HG02970 (cell line): Measurements from ENCODE around the gene MAGI1.

Source experiments
- ATAC-seq: cut with Tn5 transposase; IDR thresholded peaks from one replicate; pipeline ENCODE4 v1.9.1; 2021; ENCODE audit warnings: mild to moderate bottlenecking, moderate library complexity, moderate number of reproducible peaks; ENCODE audit not compliant: unreplicated experiment, low FRiP score

MAGI1 gene

GRCh38 chr3:65659396-65659795, 379.3 kb downstream of the MAGI1 start:
- no peak for ATAC-seq

- ATAC-seq, result no peak
Measured at GRCh38 chr3:65658401-65658800, 380.3 kb downstream of the MAGI1 start.

- no peak for ATAC-seq
Measured at GRCh38 chr3:65655061-65655460, 383.7 kb downstream of the MAGI1 start.

GRCh38 chr3:65653731-65654130, 385.0 kb downstream of the MAGI1 start:
- ATAC-seq, result no peak

GRCh38 chr3:65650247-65650646, 388.5 kb downstream of the MAGI1 start:
- no peak for ATAC-seq

- ATAC-seq, result no peak
Measured at GRCh38 chr3:65647369-65647768, 391.3 kb downstream of the MAGI1 start.

GRCh38 chr3:65642883-65643282, 395.8 kb downstream of the MAGI1 start:
- ATAC-seq, result no peak

- ATAC-seq, result no peak
Measured at GRCh38 chr3:65641777-65642176, 396.9 kb downstream of the MAGI1 start.

GRCh38 chr3:65641045-65641444, 397.7 kb downstream of the MAGI1 start:
- ATAC-seq, result no peak

- ATAC-seq, result no peak
Measured at GRCh38 chr3:65639444-65639843, 399.3 kb downstream of the MAGI1 start.

GRCh38 chr3:65638301-65638700, 400.4 kb downstream of the MAGI1 start:
- no peak for ATAC-seq

- ATAC-seq, result no peak
Measured at GRCh38 chr3:65636326-65636725, 402.4 kb downstream of the MAGI1 start.

- no peak for ATAC-seq
Measured at GRCh38 chr3:65635657-65636056, 403.1 kb downstream of the MAGI1 start.

- no peak for ATAC-seq
Measured at GRCh38 chr3:65633018-65633638, 405.6 kb downstream of the MAGI1 start.

- no peak for ATAC-seq
Measured at GRCh38 chr3:65632414-65632813, 406.3 kb downstream of the MAGI1 start.

- ATAC-seq, result no peak
Measured at GRCh38 chr3:65628978-65629377, 409.7 kb downstream of the MAGI1 start.

- ATAC-seq, result no peak
Measured at GRCh38 chr3:65627062-65627461, 411.7 kb downstream of the MAGI1 start.

GRCh38 chr3:65625305-65625704, 413.4 kb downstream of the MAGI1 start:
- no peak for ATAC-seq

- ATAC-seq, result no peak
Measured at GRCh38 chr3:65623362-65623761, 415.4 kb downstream of the MAGI1 start.

- ATAC-seq, result no peak
Measured at GRCh38 chr3:65619888-65620287, 418.8 kb downstream of the MAGI1 start.

GRCh38 chr3:65619451-65619881, 419.3 kb downstream of the MAGI1 start:
- no peak for ATAC-seq

GRCh38 chr3:65618599-65618998, 420.1 kb downstream of the MAGI1 start:
- ATAC-seq, result no peak

- no peak for ATAC-seq
Measured at GRCh38 chr3:65617787-65618186, 420.9 kb downstream of the MAGI1 start.
